OCI-LY1 (cell line): ENCODE results near the gene F11R.
"Not testable (repeated sequence)": the region's sequence is repeated elsewhere in the genome, so short reads cannot be mapped to it uniquely, and the experiment has no call there.

Source experiments
- CTCF ChIP-seq: fragments of 200-600 bp; sonication (generic), shearing (Covaris generic); IDR thresholded peaks from 2 replicates; pipeline ENCODE4 v1.5.1; 2017; ENCODE audit warnings: mild to moderate bottlenecking, antibody characterized with exemption, low read length, moderate library complexity, mixed read lengths
- EZH2 ChIP-seq: fragments of 200-600 bp; sonication (generic), shearing (Covaris generic); IDR thresholded peaks from 2 replicates; pipeline ENCODE4 v1.8.0; 2017; ENCODE audit warnings: borderline replicate concordance, mixed run types, mild to moderate bottlenecking, antibody characterized with exemption, low read length, moderate library complexity, mixed read lengths

GRCh38 chr1:161065681-161066080 lies 44.7 kb upstream of the F11R start:
- TF ChIP-seq CTCF, EZH2: not testable (repeated sequence)
